HG03354 (cell line): ENCODE data around the gene PFKM.
"Not testable (repeated sequence)": the region's sequence is repeated elsewhere in the genome, so short reads cannot be mapped to it uniquely, and the experiment has no call there.

Experiments
- ATAC-seq: cut with Tn5 transposase; IDR thresholded peaks from one replicate; pipeline ENCODE4 v1.9.1; 2021; ENCODE audit warnings: mild to moderate bottlenecking; ENCODE audit not compliant: unreplicated experiment, poor library complexity, severe bottlenecking

The PFKM gene

DNA sequence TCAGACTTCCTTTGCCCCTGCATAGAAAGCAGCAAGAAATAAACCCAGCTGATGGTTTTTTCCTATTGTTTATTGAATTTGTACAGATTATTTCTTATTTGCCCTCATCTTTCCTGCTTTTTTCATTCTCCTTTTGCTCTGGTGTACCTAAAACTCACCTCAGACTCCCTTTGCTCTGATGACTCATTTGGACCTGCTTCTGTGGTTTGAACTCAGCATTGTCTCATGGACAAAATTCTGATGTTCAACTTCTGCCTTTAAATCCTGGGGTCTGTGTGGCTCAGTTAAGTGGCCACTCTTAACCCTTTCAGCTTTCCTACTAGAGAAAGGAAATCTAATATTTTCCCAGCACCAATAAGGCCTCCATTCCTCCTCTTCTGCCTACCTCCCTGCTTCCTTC, 9.7 kb upstream of the PFKM start:
- ATAC-seq: no peak

GRCh38 chr12:48110691-48111311, 8.4 kb upstream of the PFKM start:
- no peak for ATAC-seq

DNA sequence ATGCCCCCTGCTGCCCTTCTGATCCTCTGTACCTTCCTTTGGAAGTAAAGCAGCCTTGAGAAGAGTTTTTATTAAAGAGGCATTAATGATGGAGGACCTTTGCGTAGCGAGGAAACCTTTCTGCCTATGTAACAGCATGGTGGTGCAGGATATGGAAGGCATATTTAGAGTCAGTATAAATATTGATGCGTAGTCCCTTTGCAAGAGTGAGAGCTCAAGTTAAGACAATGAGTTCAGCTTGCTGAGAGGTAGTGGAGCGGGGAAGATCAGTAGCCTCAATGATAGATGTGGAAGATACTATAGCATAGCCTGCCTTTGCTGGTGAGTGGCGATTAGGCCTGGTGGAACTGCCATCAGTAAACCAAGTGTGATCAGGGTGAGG, 7.9 kb upstream of the PFKM start:
- ATAC-seq: not testable (repeated sequence)

DNA sequence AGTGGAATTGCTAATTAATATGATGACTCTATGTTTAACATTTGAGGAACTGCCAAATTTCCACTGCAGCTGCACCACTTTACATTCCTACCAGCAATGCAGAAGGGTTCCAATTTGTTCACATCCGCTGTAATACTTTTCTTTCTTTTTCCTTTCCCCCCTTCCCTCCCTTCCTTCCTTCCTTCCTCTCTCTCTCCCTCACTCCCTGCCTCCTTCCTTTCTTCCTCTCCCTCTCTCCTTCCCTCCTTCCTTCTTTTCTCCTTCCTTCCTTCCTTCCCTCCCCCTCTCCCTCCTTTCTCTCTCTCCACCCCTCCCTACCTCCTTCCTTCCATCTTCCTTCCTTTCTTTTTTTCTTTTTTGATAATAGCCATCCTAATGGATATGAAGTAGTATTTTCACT, 3.2 kb upstream of the PFKM start:
- ATAC-seq: no peak

GRCh38 chr12:48118284-48118871, 786 bp upstream of the PFKM start:
- ATAC-seq: no peak

GRCh38 chr12:48119834-48120195, 651 bp downstream of the PFKM start:
- no peak for ATAC-seq

- no peak for ATAC-seq
Measured at GRCh38 chr12:48121522-48121921, 2.4 kb downstream of the PFKM start.

- ATAC-seq: no peak
Measured at GRCh38 chr12:48122065-48122834, 3.1 kb downstream of the PFKM start.

- no peak for ATAC-seq
Measured at GRCh38 chr12:48123169-48123568, 4.0 kb downstream of the PFKM start.

- ATAC-seq: not testable (repeated sequence)
Measured at GRCh38 chr12:48125542-48125941, 6.4 kb downstream of the PFKM start.

DNA sequence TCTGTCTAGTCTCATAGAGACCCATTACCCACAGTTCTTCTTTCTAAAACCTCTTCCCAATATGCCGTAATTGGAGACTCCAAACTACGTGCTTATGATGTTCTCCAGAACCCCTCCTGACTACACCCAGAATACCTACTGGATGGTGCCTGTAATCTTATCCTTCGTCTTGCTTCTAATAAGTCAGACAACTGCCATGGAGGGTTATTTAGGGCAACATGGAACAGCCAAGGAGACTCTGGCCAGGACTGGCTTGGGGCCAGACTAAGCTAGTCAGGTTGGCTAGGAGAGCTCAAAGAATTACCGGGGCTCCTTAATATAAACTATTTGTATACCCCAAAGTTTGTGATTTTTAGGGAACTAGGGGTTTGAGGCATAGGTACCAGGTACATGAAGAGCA, 6.8 kb downstream of the PFKM start:
- ATAC-seq: no peak

DNA sequence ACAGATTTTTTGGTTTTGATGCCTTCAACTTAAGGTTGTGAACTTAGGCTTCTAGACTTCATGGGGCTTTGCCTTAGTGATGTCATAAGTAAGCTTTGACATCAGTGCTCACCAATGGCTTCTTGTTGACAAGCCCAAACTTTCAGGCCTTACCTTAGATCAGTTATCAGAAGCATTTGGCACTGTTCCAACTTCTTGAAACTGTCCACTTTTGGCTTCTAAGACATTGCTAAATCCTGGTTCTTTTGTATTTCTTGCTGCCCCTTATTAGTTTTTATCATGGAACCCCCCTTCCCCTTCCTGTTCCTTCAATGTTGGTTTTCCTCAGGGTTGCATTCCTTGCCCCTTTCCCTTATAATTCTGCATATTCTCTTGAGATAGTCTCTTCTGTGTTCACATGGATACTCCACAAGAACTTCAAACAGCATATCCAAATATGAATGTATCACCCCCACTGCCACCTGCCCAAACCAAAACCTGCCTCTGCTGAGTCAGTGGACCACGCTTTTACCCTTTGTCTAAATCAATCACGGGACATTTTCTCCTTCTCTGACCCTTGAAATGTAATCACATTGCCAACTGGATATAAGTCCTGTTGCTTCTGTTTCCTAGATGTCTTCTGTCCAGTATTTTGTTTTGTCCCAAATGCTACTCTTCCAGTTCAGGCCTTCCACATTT, 7.9 kb downstream of the PFKM start:
- no peak for ATAC-seq

DNA sequence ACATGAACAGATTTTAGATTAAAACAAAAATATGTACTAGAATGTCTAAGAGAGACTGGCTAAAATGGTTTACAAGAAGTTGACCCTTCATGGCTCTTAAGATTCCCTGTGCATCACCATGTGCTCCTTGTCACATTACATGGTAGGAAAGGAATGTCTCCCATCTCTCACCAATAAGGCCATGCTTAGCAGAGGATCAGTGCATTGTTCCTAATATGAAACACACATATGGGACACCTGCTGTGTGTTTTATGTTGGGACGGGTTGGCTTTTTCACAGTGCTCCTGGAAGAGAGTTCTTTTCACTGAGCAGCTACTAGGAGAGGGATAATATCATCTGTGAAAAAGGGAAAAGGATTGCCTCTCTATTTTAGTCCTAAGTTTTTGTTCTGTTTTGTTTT, 9.6 kb downstream of the PFKM start:
- ATAC-seq: no peak

GRCh38 chr12:48129376-48129775, 10.2 kb downstream of the PFKM start:
- no peak for ATAC-seq

GRCh38 chr12:48131517-48131916, 12.4 kb downstream of the PFKM start:
- no peak for ATAC-seq

- ATAC-seq: no peak
Measured at GRCh38 chr12:48132826-48133225, 13.7 kb downstream of the PFKM start.

GRCh38 chr12:48135027-48135426, 15.9 kb downstream of the PFKM start:
- no peak for ATAC-seq

- ATAC-seq: no peak
Measured at GRCh38 chr12:48142818-48143674, 23.9 kb downstream of the PFKM start.

DNA sequence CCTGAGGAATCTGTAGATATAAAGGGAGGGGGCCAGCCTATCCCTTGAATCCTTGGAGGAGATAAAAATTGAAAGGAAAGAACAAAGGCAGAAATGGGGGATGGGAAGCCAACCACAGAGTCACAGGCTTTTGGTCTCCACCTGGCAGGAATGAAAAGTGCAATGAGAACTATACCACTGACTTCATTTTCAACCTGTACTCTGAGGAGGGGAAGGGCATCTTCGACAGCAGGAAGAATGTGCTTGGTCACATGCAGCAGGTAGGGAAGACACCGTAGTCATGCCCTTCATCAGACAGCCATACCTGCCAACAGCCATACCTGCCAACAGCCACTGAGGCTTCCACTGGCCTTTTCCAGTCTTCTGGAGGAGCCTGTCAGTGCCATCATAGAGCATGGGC, 24.7 kb downstream of the PFKM start:
- no peak for ATAC-seq

GRCh38 chr12:48145981-48146380, 26.8 kb downstream of the PFKM start:
- no peak for ATAC-seq
